ENCODE measurements around the gene GPAT3.

DNA sequence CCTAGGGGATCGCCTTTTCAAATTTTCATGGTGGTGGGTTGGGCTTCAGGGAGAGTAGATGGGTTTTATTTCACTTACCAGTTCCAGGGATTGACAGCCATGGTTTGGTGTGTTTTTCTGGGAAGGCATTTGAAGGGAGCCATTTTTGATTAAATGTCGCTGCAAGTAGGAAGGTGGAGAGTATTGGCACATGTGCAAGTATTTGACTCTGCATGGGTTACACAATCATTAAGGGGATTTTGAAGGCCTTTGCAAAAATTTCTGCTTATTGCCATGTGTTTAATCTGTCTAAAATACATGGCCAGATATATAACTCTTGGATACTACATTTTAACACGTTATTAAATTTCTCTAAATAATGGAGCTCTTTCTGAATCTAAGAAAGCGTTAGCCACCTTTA lies 55.1 kb downstream of the GPAT3 start:
- no peak for TF ChIP-seq CTCF (IDR thresholded peaks at IDR 0.05)
- TF ChIP-seq POLR2A (IDR thresholded peaks at IDR 0.05) = no peak
